ENCODE measurements around the gene MAGEA9.
"Not testable (repeated sequence)": the region's sequence is repeated elsewhere in the genome, so short reads cannot be mapped to it uniquely, and the experiment has no call there.

Gene MAGEA9

GRCh38 chrX:149781727-149782126 lies at the start of gene MAGEA9:
TSS of gene MAGEA9 (plus strand) at chrX:149781930. CDS start at chrX:149786211, 4,281 bp downstream.
- H3K27ac ChIP-seq = not testable (repeated sequence)

- H3K27ac ChIP-seq = not testable (repeated sequence)
Measured at GRCh38 chrX:149742269-149742668, 39.5 kb upstream of the MAGEA9 start.

GRCh38 chrX:149746390-149747007 lies 35.2 kb upstream of the MAGEA9 start:
- H3K27ac ChIP-seq = not testable (repeated sequence)

- no peak overlapping the region for H3K27ac ChIP-seq
- TF ChIP-seq ZFX (IDR thresholded peaks at IDR 0.05) = no peak
- TF ChIP-seq CTCF (conservative IDR thresholded peaks at IDR 0.05) = no peak
Measured at GRCh38 chrX:149757206-149758067, 24.3 kb upstream of the MAGEA9 start.

GRCh38 chrX:149758068-149758714 lies 23.5 kb upstream of the MAGEA9 start:
- no peak overlapping the region for H3K27ac ChIP-seq
- TF ChIP-seq CTCF (conservative IDR thresholded peaks at IDR 0.05) (no peak), ZFX (IDR thresholded peaks at IDR 0.05) (no peak)

- not testable (repeated sequence) for H3K27ac ChIP-seq
Measured at GRCh38 chrX:149758715-149759078, 23.0 kb upstream of the MAGEA9 start.

GRCh38 chrX:149759824-149760223 lies 21.9 kb upstream of the MAGEA9 start:
- H3K27ac ChIP-seq = no peak overlapping the region
- TF ChIP-seq ZFX (IDR thresholded peaks at IDR 0.05) = no peak
- TF ChIP-seq CTCF (conservative IDR thresholded peaks at IDR 0.05) = no peak

GRCh38 chrX:149760965-149761364 lies 20.8 kb upstream of the MAGEA9 start:
- TF ChIP-seq ZFX (IDR thresholded peaks at IDR 0.05) (no peak), CTCF (conservative IDR thresholded peaks at IDR 0.05) (no peak)
- H3K27ac ChIP-seq = no peak overlapping the region

- H3K27ac ChIP-seq = not testable (repeated sequence)
Measured at GRCh38 chrX:149761858-149762674, 19.7 kb upstream of the MAGEA9 start.

All from C4-2B (cell line).